ENCODE data around the gene PDE6A. TPM values are rescaled to one million over a fixed set of nuclear protein-coding genes. Genes with fewer than 3 reads are reported as not detected.

Gene PDE6A
- total RNA-seq (2022) (0.22 and 0.42 TPM in 2 replicates), Bru-seq, nascent RNA (percentile 12 among the genes with signal in this experiment), BruChase-seq, experiment 1, labeled RNA remaining after a 6-hour chase (percentile 13 among the genes with signal in this experiment), BruChase-seq, experiment 2, labeled RNA remaining after a 2-hour chase (percentile 15 among the genes with signal in this experiment)
- long read RNA-seq: 0 reads

DNA sequence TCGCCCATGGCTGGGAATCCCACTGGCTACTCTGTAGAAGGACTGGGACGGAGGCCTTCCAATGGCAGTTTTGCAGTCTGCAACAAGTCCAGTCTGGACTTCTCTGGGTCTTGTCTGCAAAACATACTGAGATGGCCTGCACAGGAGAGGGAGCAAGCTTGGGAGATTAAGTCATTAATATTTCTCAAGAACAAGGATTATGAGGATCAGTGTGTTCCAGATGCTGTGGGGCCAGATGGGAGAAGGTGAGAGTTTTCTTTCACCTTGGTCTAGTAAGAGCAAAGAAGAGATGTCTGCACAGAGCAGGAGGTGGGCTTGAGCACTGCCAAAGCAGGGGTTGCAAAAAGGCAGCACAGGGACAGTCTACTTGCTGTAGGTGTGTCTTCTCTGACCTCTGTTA, at the start of gene PDE6A:
TSS of gene PDE6A (minus strand) at position 128 of the 400 bp plus-strand sequence. CDS start at position 8, 120 bp downstream.
- peak within 1 kb of the TSS; percentile 32 for H3K27ac Mint-ChIP-seq (ENCODE audit: low read depth, unreplicated experiment)
- H3K36me3 Mint-ChIP-seq (ENCODE audit: insufficient read depth, unreplicated experiment): no peaks in the 10 kb centered on the region
- intact Hi-C loops (cut with micrococcal nuclease): no loop called here
- no TSS peak for BruUV-seq (replicated peaks)
- H3K27me3 Mint-ChIP-seq (ENCODE audit: insufficient read depth, unreplicated experiment): no peaks in the 10 kb centered on the region
- POLR2A ChIA-PET: interaction anchor here (0.8 to 7.1 kb wide), 2 partner anchors 9 to 14 kb away, joined by 4 to 51 read pairs; partner anchors contain the start of gene SLC26A2
- no peak within 1 kb of the TSS for H3K4me3 Mint-ChIP-seq (ENCODE audit: unreplicated experiment)
- CTCF ChIA-PET: interaction anchor here (0.9 to 29.3 kb wide), 3 partner anchors 14 to 98 kb away, joined by 4 to 1621 read pairs (median 4); no protein-coding TSS in a partner anchor
- H3K4me1 Mint-ChIP-seq (ENCODE audit: insufficient read depth, unreplicated experiment): peaks cover 49% of the 10 kb centered on the region
- no peak for DNase-seq (ENCODE audit: unreplicated experiment)
- H3K9me3 Mint-ChIP-seq (ENCODE audit: unreplicated experiment): no peaks in the 10 kb centered on the region
- TF ChIP-seq, protein P1, sequence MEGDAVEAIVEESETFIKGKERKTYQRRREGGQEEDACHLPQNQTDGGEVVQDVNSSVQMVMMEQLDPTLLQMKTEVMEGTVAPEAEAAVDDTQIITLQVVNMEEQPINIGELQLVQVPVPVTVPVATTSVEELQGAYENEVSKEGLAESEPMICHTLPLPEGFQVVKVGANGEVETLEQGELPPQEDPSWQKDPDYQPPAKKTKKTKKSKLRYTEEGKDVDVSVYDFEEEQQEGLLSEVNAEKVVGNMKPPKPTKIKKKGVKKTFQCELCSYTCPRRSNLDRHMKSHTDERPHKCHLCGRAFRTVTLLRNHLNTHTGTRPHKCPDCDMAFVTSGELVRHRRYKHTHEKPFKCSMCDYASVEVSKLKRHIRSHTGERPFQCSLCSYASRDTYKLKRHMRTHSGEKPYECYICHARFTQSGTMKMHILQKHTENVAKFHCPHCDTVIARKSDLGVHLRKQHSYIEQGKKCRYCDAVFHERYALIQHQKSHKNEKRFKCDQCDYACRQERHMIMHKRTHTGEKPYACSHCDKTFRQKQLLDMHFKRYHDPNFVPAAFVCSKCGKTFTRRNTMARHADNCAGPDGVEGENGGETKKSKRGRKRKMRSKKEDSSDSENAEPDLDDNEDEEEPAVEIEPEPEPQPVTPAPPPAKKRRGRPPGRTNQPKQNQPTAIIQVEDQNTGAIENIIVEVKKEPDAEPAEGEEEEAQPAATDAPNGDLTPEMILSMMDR (IDR thresholded peaks at IDR 0.05; ENCODE audit: unreplicated experiment): no peak

DNA sequence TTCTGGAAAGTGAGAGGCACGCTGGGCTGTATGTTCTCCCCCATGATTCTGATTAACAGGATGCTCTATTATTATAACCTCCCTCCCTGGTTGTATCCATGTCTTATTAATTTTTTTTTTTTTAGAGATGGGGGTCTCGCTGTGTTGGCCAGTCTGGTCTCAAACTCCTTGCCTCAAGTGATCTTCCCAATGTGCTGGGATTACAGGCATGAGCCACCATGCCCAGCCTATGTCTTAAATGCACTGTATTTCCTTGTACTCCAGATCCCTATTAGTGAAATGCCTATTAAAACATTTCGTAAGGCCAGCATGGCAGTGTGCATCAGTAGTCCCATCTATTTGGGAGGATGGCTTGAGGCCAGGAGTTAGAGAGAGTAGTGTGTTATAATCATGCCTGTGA, 48.9 kb upstream of the PDE6A start:
- BruUV-seq (replicated peaks): no TSS peak
- no peak overlapping the region for H3K27ac Mint-ChIP-seq (ENCODE audit: low read depth, unreplicated experiment)
- no peak overlapping the region for H3K4me3 Mint-ChIP-seq (ENCODE audit: unreplicated experiment)
- ChIA-PET CTCF (interaction anchor here (0.6 to 6.0 kb wide), 19 partner anchors 10 to 331 kb away, joined by 3 to 195 read pairs (median 4); partner anchors contain the start of gene SLC26A2), POLR2A (interaction anchor here (0.6 to 1.6 kb wide), 10 partner anchors 9 to 244 kb away, joined by 3 to 10 read pairs (median 4); no protein-coding TSS in a partner anchor)
- TF ChIP-seq, protein P1 (IDR thresholded peaks at IDR 0.05; ENCODE audit: unreplicated experiment): no peak
- H3K27me3 Mint-ChIP-seq (ENCODE audit: insufficient read depth, unreplicated experiment): no peaks in the 10 kb centered on the region
- no peak for DNase-seq (ENCODE audit: unreplicated experiment)
- H3K9me3 Mint-ChIP-seq (ENCODE audit: unreplicated experiment): no peaks in the 10 kb centered on the region
- peaks cover 11% of the 10 kb centered on the region for H3K4me1 Mint-ChIP-seq (ENCODE audit: insufficient read depth, unreplicated experiment)
- H3K36me3 Mint-ChIP-seq (ENCODE audit: insufficient read depth, unreplicated experiment): peaks cover 18% of the 10 kb centered on the region
- intact Hi-C loops (cut with micrococcal nuclease): no loop called here

DNA sequence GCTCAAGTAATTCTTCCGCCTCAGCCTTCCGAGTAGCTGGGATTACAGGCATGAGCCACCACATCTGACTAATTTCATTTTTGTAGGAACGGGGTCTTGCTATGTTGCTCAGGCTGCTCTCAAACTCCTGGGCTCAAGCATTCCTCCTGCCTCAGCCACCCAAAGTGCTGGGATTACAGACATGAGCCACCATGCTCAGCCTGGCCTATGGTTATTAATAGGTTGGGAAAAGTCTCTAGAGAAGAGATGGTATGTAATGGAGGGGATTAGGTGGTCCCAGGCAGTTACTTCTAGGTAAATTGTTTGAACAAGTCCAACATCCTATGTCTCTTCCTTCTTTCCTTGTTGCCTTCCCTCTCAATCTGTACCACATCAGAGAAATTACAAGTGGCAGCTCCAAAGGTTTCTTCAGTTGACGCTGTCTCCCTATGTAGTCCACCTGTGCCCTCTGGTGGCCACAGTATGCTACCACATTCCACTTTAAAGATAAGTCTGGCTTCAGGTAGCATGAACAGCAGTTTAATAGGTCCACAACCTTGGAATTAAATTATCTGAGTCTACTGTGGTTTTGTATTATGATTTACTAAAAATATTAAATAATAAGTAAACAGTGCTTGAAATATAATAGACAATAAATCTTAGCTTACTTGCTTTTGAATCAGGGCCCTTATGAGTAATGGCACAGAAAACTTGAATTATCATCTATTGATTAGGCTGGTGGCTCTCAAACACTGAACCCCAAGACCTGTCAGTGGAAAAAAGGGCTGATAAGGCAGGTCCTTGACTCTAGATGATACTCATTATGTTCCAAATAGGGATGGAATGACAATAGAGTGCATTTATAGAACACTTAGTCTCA, 46.2 kb upstream of the PDE6A start:
- no TSS peak for BruUV-seq (replicated peaks)
- DNase-seq (ENCODE audit: unreplicated experiment): peak; percentile 91
- H3K36me3 Mint-ChIP-seq (ENCODE audit: insufficient read depth, unreplicated experiment): peaks cover 26% of the 10 kb centered on the region
- CTCF ChIA-PET: interaction anchor here (0.5 to 6.0 kb wide), 66 partner anchors 8 to 1128 kb away, joined by 3 to 195 read pairs (median 5); partner anchors contain the start of genes HMGXB3, PPARGC1B, SLC26A2 and TIGD6
- no peak overlapping the region for H3K27ac Mint-ChIP-seq (ENCODE audit: low read depth, unreplicated experiment)
- TF ChIP-seq, protein P1 (IDR thresholded peaks at IDR 0.05; ENCODE audit: unreplicated experiment): peak; percentile 96
- H3K27me3 Mint-ChIP-seq (ENCODE audit: insufficient read depth, unreplicated experiment): no peaks in the 10 kb centered on the region
- POLR2A ChIA-PET: interaction anchor here (0.7 to 2.6 kb wide), 13 partner anchors 10 to 243 kb away, joined by 3 to 28 read pairs (median 4); partner anchors contain the start of genes HMGXB3, SLC26A2 and TIGD6
- intact Hi-C loops (cut with micrococcal nuclease): loop anchor here (1.0 kb wide), 4 partner anchors 29 to 354 kb away; no protein-coding TSS in a partner anchor
- no peak overlapping the region for H3K4me3 Mint-ChIP-seq (ENCODE audit: unreplicated experiment)
- peaks cover 10% of the 10 kb centered on the region for H3K4me1 Mint-ChIP-seq (ENCODE audit: insufficient read depth, unreplicated experiment)
- no peaks in the 10 kb centered on the region for H3K9me3 Mint-ChIP-seq (ENCODE audit: unreplicated experiment)

Measured in MCF 10A (cell line).